GM10266 (cell line): ENCODE data around the gene LARGE1.
A peak's percentile ranks its signal among the peaks of the same experiment; 100 is the strongest.

Source experiments
- DNase-seq: peaks from one replicate; pipeline ENCODE4 v3.0.0; 2012; ENCODE audit errors: extremely low spot score
- CTCF ChIP-seq: IDR thresholded peaks from 2 replicates; pipeline ENCODE4 v1.5.1; 2012; ENCODE audit warnings: mild to moderate bottlenecking, low read depth; ENCODE audit not compliant: control insufficient read depth, insufficient read depth; ENCODE audit errors: missing control alignments

The LARGE1 gene

GRCh38 chr22:33510429-33510904 lies 409.8 kb downstream of the LARGE1 start:
- no peak for DNase-seq
- no peak for TF ChIP-seq CTCF

DNA sequence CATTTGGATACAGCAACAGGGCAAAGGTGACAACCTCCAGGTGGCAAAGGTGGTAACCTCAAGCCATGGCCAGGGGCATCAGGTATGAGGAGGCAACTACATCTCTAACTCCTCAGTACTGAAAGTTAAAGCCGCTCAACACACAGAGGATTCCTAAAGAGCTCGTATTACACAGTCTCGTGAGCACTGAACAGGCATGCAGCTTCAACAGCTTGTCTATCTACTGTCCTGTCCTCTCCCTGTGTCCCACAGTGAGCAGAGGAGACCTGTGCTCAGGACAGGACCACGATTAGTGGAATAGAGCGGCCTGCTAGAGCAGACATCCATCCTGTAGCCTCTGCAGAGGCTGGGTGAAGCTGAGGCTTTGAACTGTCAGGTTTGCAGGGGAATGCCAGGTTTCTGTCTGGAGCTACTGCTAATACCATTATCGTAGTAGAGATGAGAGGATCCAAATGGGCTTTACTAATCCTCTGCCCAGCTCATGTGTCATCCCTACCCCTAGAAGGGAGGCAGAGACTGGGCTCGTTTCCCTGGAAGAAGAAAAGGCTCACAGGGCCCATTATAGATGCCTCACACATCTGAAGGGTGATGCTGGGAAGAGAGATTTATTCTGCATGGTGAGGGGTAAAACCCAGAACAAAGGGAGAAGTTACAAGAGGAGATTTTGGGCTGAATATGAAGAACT lies 415.2 kb downstream of the LARGE1 start:
- no peak for DNase-seq
- TF ChIP-seq CTCF: no peak

- no peak for TF ChIP-seq CTCF
- DNase-seq: no peak
These were observed 424.2 kb downstream of the LARGE1 start for GRCh38 chr22:33496112-33496511.

- DNase-seq: no peak
- no peak for TF ChIP-seq CTCF
These were observed 426.6 kb downstream of the LARGE1 start for GRCh38 chr22:33493476-33494205.

DNA sequence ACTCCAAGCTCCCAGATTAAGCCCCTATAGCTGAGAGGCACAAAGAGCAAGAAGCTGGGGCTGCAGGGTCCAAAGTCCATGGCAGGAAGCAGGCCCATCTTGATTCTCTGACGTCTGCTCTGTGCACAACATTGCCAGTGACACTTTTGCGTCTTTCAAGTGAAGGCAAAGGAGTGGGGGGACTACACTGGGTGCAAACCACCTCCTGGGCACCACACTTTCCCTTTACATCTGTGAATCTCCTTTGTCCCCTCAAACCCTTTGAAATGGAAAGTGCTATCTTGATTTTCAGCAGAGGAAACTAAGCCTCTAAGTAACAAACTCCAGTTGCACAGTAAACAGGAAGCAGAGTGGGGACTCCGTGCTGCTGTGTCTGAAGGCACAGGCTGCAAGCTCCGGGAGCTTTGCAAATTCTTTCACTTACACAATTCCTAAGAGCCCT lies 428.0 kb downstream of the LARGE1 start:
- peak; percentile 18 for DNase-seq
- no peak for TF ChIP-seq CTCF

DNA sequence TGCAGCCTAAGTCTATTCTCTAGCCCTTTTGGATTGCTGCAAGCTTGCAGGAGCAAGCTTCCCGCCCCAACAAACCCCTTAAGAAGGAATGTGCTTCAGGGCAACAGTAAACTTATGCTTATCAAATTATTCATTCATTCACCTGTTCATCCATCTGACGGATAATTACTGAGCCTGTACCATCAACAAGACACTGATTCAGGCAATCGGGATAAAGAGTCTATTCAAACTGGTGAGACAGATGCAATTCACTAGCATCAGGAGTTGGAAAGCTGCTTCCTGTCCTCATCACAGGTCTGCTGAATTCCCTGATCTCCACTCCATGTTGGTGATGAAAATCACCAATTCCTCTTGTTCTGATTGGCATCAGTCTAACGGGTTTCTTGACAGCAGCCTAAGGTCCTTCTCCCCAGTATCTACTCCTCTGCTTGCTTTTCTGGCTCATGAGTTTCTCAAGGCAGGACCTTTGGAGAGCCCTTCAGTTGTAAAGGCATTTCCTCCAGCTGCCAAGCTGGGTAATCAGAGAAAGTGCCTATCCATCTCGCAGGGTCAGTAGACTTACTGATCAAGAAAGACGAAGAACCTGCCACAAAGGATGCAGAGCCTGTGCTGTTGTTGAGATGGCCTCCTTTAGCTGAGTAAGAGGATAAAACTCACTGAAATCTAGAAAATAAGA lies 433.1 kb downstream of the LARGE1 start:
- no peak for TF ChIP-seq CTCF
- DNase-seq: no peak
